Measurements from ENCODE around the gene ATP2A1.

- TF ChIP-seq CSDC2 (CRISPR knock-in tag; IDR thresholded peaks at IDR 0.05) (no peak), PATZ1 (CRISPR knock-in tag; IDR thresholded peaks at IDR 0.05; ENCODE audit: borderline replicate concordance) (no peak), TSHZ2 (CRISPR knock-in tag; IDR thresholded peaks at IDR 0.05) (no peak), RARB (CRISPR knock-in tag; IDR thresholded peaks at IDR 0.05) (no peak), PPARA (CRISPR knock-in tag; IDR thresholded peaks at IDR 0.05; ENCODE audit: borderline replicate concordance) (no peak), OSR1 (CRISPR knock-in tag; IDR thresholded peaks at IDR 0.05) (no peak), ZNF70 (CRISPR knock-in tag; IDR thresholded peaks at IDR 0.05) (no peak), TCF4 (CRISPR knock-in tag; IDR thresholded peaks at IDR 0.05; ENCODE audit: borderline replicate concordance) (no peak)
These were observed 49.5 kb downstream of the ATP2A1 start for GRCh38 chr16:28927815-28928214.

Measured in SK-N-SH treated with all-trans-retinoic acid at 6 μM for 48 hours (cell line).